RWPE1 (cell line): ENCODE data around the gene HPS3.
"Not testable (repeated sequence)": the region's sequence is repeated elsewhere in the genome, so short reads cannot be mapped to it uniquely, and the experiment has no call there.

Experiments used
- CTCF ChIA-PET: fragments of 350-600 bp; sonication (Branson Sonifier 250); formaldehyde crosslinking; extraction: SDS; loops from one replicate; lab custom pipeline; 2021; lab: Yijun Ruan, JAX
- POLR2A ChIA-PET: fragments of 400-600 bp; formaldehyde crosslinking; extraction: SDS; loops from one replicate; lab custom pipeline; 2020; ENCODE audit warnings: antibody characterized with exemption; ENCODE audit not compliant: low non-redundant PET; lab: Yijun Ruan, JAX
- DNase-seq: peaks from one replicate; pipeline ENCODE4 v3.0.0; 2012; ENCODE audit warnings: low spot score
- H3K27ac ChIP-seq: fragments of 450-650 bp; 2 replicates; pipeline ENCODE4 v1.5.1; 2017
- TF ChIP-seq, protein P1 (sequence below): fragments of 450-650 bp; conservative IDR thresholded peaks from 2 replicates; pipeline ENCODE4 v1.5.1; 2017; ENCODE audit warnings: low read depth, mild to moderate bottlenecking

The HPS3 gene

DNA sequence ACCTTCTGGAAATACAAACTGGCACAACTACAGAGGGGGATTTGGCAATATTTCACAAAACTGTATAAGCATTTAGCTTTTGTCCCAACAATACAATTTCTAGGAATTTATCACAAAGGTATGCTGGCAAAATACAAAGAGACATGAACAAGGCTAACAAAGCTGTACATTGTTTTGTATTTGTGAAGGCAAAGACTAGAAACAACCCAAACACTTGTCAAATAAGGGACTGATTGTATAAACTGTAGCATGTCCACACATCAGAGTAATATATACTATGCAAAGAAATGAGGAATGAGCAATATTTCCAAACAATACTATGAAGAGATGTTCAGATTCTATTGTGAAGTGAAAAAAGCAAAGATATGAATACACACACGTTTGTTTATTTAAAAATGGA is 65.8 kb downstream of the HPS3 start:
- POLR2A ChIA-PET: no interaction called here
- CTCF ChIA-PET: no interaction called here

DNA sequence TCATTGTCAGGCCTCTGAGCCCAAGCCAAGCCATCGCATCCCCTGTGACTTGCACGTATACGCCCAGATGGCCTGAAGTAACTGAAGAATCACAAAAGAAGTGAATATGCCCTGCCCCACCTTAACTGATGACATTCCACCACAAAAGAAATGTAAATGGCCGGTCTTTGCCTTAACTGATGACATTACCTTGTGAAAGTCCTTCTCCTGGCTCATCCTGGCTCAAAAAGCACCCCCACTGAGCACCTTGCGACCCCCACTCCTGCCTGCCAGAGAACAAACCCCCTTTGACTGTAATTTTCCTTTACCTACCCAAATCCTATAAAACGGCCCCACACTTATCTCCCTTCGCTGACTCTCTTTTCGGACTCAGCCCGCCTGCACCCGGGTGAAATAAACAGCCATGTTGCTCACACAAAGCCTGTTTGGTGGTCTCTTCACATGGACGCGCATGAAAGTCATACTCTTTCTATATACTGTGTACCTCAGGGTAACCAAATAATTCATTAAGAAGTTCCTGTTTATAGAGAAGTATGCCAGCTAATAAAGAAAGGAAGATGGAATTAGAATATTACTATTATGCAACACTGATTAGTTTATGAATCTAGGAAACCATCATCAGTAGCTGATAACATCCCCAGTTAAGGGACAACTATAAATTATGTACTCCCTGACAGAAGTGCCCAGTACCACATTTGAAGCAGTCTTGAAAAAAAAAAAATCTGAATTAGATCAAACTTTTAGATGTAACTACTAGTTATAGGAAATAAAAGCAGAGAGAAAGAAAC is 67.6 kb downstream of the HPS3 start:
- POLR2A ChIA-PET, H3K27ac ChIP-seq, CTCF ChIA-PET, DNase-seq: not testable (repeated sequence)

More for the DNA sequence above, 65.8 kb downstream of the HPS3 start:
- TF ChIP-seq, protein P1, sequence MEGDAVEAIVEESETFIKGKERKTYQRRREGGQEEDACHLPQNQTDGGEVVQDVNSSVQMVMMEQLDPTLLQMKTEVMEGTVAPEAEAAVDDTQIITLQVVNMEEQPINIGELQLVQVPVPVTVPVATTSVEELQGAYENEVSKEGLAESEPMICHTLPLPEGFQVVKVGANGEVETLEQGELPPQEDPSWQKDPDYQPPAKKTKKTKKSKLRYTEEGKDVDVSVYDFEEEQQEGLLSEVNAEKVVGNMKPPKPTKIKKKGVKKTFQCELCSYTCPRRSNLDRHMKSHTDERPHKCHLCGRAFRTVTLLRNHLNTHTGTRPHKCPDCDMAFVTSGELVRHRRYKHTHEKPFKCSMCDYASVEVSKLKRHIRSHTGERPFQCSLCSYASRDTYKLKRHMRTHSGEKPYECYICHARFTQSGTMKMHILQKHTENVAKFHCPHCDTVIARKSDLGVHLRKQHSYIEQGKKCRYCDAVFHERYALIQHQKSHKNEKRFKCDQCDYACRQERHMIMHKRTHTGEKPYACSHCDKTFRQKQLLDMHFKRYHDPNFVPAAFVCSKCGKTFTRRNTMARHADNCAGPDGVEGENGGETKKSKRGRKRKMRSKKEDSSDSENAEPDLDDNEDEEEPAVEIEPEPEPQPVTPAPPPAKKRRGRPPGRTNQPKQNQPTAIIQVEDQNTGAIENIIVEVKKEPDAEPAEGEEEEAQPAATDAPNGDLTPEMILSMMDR: no peak
- no peak overlapping the region for H3K27ac ChIP-seq
- no peak for DNase-seq

DNA sequence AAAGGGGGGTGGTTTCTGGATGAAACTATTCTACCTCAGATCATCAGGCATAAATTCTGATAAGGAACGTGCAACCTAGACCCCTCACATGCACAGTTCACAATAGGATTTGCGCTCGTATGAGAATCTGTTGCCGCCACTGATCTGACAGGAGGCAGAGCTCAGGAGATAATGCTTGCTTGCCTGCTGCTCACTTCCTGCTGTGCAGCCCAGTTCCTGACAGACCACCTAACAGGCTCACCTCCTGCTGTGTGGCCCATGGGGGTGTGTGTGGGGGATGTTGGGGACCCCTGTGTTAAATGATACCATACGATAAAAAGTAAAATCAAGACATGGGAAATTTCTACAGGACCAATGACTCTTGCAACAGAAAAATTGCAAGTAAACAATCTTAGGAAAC is 68.2 kb downstream of the HPS3 start:
- TF ChIP-seq, protein P1: no peak
- CTCF ChIA-PET: no interaction called here
- no peak overlapping the region for H3K27ac ChIP-seq
- POLR2A ChIA-PET: no interaction called here
- no peak for DNase-seq

DNA sequence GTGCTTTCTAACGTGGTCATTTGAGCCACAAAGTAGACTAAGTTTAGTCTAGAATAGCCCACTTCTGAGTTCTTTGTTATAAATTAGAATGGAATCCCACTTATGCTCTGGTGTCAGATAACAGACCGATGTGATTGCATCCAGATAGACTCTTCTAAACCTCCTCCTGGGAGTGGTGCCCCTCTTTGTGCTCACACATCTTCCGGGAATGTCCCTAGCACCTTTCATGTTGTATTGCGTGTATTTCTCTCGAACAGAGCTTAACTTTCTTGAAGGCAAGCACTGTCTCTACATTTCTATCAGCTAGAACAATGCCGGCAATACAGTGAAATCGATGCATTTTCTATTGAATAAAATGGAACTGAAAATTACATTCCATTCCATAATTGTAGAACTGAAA is 69.2 kb downstream of the HPS3 start:
- ChIA-PET CTCF (no interaction called here), POLR2A (no interaction called here)
- no peak for DNase-seq
- TF ChIP-seq, protein P1: no peak
- H3K27ac ChIP-seq: no peak overlapping the region

DNA sequence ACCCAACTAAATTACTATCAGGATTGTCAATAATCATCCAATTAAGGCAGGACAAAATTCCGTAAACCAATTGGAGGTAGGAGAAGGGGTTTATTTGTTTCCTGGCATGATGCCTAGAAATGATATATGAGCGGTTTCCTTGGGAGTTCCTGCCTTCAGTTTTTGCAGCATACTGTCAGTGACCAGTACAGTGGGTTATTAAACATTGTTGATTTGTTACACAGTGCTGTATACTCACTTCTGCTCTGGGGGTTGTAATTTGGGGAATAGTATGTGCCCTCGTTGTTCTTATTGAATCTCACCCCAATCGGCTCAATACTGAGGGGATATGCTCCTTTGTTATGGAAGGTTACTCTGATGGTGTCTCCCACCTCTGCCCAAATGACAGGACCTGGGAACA is 70.0 kb downstream of the HPS3 start:
- no peak overlapping the region for H3K27ac ChIP-seq
- no peak for DNase-seq
- POLR2A ChIA-PET: no interaction called here
- CTCF ChIA-PET: no interaction called here
- TF ChIP-seq, protein P1: no peak

DNA sequence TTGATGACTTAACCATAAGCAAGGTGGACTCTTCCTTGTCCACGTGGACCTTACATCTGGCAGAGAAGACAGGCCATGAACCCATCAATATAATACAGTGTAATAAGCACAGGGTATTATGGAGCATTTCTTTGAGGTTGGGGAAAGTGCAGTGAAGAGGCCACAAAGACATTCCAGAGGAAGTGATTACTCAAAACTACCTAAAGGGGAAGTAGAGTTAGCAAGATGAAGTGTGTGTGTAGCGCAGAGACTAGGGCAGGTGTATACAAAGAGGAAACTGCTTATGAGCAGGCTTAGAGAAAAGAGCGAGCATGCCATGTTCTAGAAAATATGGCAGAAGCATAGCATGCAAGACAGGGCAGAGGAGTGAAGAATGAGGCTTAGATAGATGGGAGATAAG is 74.3 kb downstream of the HPS3 start:
- CTCF ChIA-PET: interaction anchor here (0.7 kb wide), 1 partner anchor 1828 kb away, joined by 3 read pairs; no protein-coding TSS in a partner anchor
- TF ChIP-seq, protein P1: no peak
- POLR2A ChIA-PET: no interaction called here
- no peak for DNase-seq
- H3K27ac ChIP-seq: no peak overlapping the region

DNA sequence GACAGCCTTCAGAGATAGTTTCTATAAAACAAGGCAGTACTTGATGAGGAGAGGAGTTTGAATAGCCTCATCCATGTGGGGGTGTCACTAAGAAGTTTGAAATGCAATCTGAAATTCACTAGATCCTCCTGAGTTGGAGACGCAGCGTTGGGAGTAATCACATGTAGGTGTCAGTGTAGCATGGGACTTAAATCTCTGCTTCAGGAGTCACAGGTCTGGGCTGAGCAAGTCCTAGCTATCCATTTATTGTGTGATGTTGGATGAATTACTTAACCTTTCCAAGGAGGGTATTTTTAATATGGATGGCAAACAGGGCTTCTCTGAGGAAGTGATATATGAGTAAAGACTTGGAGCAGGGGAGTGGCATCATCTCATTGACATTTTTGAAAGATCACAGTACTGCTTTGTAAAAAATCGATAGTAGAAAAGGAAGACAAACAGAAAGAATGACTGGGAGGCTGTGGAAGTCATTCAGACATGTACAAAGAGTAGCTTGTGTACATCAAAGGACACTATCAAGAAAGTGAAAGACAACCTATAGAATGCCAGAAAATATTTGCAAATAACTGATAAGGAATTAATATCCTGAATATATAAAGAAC is 75.1 kb downstream of the HPS3 start:
- POLR2A ChIA-PET: no interaction called here
- TF ChIP-seq, protein P1: no peak
- no peak overlapping the region for H3K27ac ChIP-seq
- CTCF ChIA-PET: interaction anchor here (0.7 kb wide), 1 partner anchor 1828 kb away, joined by 3 read pairs; no protein-coding TSS in a partner anchor
- DNase-seq: no peak
